ENCODE measurements around the gene FBLN1. TPM values are rescaled to one million over a fixed set of nuclear protein-coding genes. Genes with fewer than 3 reads are reported as not detected.

Gene FBLN1
- total RNA-seq, 2 donors from 2014 or later = 0.32 to 0.65 TPM

GRCh38 chr22:45504373-45505341 is 2.0 kb downstream of the FBLN1 start:
- H3K36me3 Mint-ChIP-seq (ENCODE audit: low read depth) = no peaks in the 10 kb centered on the region
- no peak for ATAC-seq (replicated peaks)
- no peaks in the 10 kb centered on the region for H3K9me3 Mint-ChIP-seq
- H3K27ac Mint-ChIP-seq = no peak overlapping the region
- peaks cover 35% of the 10 kb centered on the region for H3K27me3 Mint-ChIP-seq
- H3K4me3 Mint-ChIP-seq = no peak overlapping the region
- no peaks in the 10 kb centered on the region for H3K4me1 Mint-ChIP-seq

- H3K27me3 Mint-ChIP-seq = peaks cover 26% of the 10 kb centered on the region
- H3K27ac Mint-ChIP-seq = no peak overlapping the region
- no peaks in the 10 kb centered on the region for H3K9me3 Mint-ChIP-seq
- no peak overlapping the region for H3K4me3 Mint-ChIP-seq
- no peak for ATAC-seq (replicated peaks)
- H3K4me1 Mint-ChIP-seq = no peaks in the 10 kb centered on the region
- H3K36me3 Mint-ChIP-seq (ENCODE audit: low read depth) = no peaks in the 10 kb centered on the region
Observed at GRCh38 chr22:45505991-45506747, 3.5 kb downstream of the FBLN1 start.

- Mint-ChIP-seq H3K27me3 (peaks cover 22% of the 10 kb centered on the region), H3K4me1 (no peaks in the 10 kb centered on the region)
Observed at GRCh38 chr22:45506816-45507360, 4.2 kb downstream of the FBLN1 start.

GRCh38 chr22:45507798-45508197 is 5.1 kb downstream of the FBLN1 start:
- Mint-ChIP-seq H3K27me3 (peaks cover 21% of the 10 kb centered on the region), H3K27ac (no peak overlapping the region), H3K36me3 (ENCODE audit: low read depth) (no peaks in the 10 kb centered on the region), H3K9me3 (no peaks in the 10 kb centered on the region), H3K4me1 (no peaks in the 10 kb centered on the region), H3K4me3 (no peak overlapping the region)
- ATAC-seq (replicated peaks) = no peak

More at GRCh38 chr22:45506816-45507360, 4.2 kb downstream of the FBLN1 start:
- Mint-ChIP-seq H3K9me3 (no peaks in the 10 kb centered on the region), H3K27ac (no peak overlapping the region), H3K4me3 (no peak overlapping the region), H3K36me3 (ENCODE audit: low read depth) (no peaks in the 10 kb centered on the region)
- no peak for ATAC-seq (replicated peaks)

GRCh38 chr22:45508814-45509213 is 6.1 kb downstream of the FBLN1 start:
- Mint-ChIP-seq H3K36me3 (ENCODE audit: low read depth) (no peaks in the 10 kb centered on the region), H3K9me3 (no peaks in the 10 kb centered on the region), H3K27me3 (peaks cover 19% of the 10 kb centered on the region), H3K27ac (no peak overlapping the region), H3K4me1 (no peaks in the 10 kb centered on the region), H3K4me3 (no peak overlapping the region)
- no peak for ATAC-seq (replicated peaks)

- Mint-ChIP-seq H3K9me3 (no peaks in the 10 kb centered on the region), H3K4me1 (no peaks in the 10 kb centered on the region), H3K27ac (no peak overlapping the region), H3K27me3 (peaks cover 11% of the 10 kb centered on the region), H3K4me3 (no peak overlapping the region), H3K36me3 (ENCODE audit: low read depth) (no peaks in the 10 kb centered on the region)
- ATAC-seq (replicated peaks) = no peak
Observed at GRCh38 chr22:45510376-45511232, 7.9 kb downstream of the FBLN1 start.

GRCh38 chr22:45511847-45512261 is 9.2 kb downstream of the FBLN1 start:
- no peak for ATAC-seq (replicated peaks)
- Mint-ChIP-seq H3K36me3 (ENCODE audit: low read depth) (no peaks in the 10 kb centered on the region), H3K4me3 (no peak overlapping the region), H3K9me3 (no peaks in the 10 kb centered on the region), H3K27me3 (peaks cover 15% of the 10 kb centered on the region), H3K4me1 (no peaks in the 10 kb centered on the region), H3K27ac (no peak overlapping the region)

GRCh38 chr22:45512363-45512762 is 9.7 kb downstream of the FBLN1 start:
- no peak overlapping the region for H3K27ac Mint-ChIP-seq
- H3K4me3 Mint-ChIP-seq = no peak overlapping the region
- ATAC-seq (replicated peaks) = no peak
- peaks cover 15% of the 10 kb centered on the region for H3K27me3 Mint-ChIP-seq
- no peaks in the 10 kb centered on the region for H3K9me3 Mint-ChIP-seq
- H3K4me1 Mint-ChIP-seq = no peaks in the 10 kb centered on the region
- no peaks in the 10 kb centered on the region for H3K36me3 Mint-ChIP-seq (ENCODE audit: low read depth)

GRCh38 chr22:45515676-45516075 is 13.0 kb downstream of the FBLN1 start:
- no peak overlapping the region for H3K4me3 Mint-ChIP-seq
- ATAC-seq (replicated peaks) = no peak
- H3K27ac Mint-ChIP-seq = no peak overlapping the region
- no peaks in the 10 kb centered on the region for H3K9me3 Mint-ChIP-seq
- no peaks in the 10 kb centered on the region for H3K36me3 Mint-ChIP-seq (ENCODE audit: low read depth)
- H3K4me1 Mint-ChIP-seq = no peaks in the 10 kb centered on the region
- H3K27me3 Mint-ChIP-seq = peaks cover 15% of the 10 kb centered on the region

- H3K4me1 Mint-ChIP-seq = no peaks in the 10 kb centered on the region
- H3K27me3 Mint-ChIP-seq = peaks cover 15% of the 10 kb centered on the region
- ATAC-seq (replicated peaks) = no peak
- H3K27ac Mint-ChIP-seq = no peak overlapping the region
- H3K4me3 Mint-ChIP-seq = no peak overlapping the region
- H3K9me3 Mint-ChIP-seq = no peaks in the 10 kb centered on the region
- H3K36me3 Mint-ChIP-seq (ENCODE audit: low read depth) = no peaks in the 10 kb centered on the region
Observed at GRCh38 chr22:45516163-45516562, 13.5 kb downstream of the FBLN1 start.

GRCh38 chr22:45516923-45517675 is 14.4 kb downstream of the FBLN1 start:
- Mint-ChIP-seq H3K27me3 (peaks cover 15% of the 10 kb centered on the region), H3K36me3 (ENCODE audit: low read depth) (no peaks in the 10 kb centered on the region), H3K4me1 (no peaks in the 10 kb centered on the region), H3K27ac (no peak overlapping the region), H3K4me3 (no peak overlapping the region), H3K9me3 (no peaks in the 10 kb centered on the region)
- no peak for ATAC-seq (replicated peaks)

- Mint-ChIP-seq H3K4me3 (no peak overlapping the region), H3K36me3 (ENCODE audit: low read depth) (no peaks in the 10 kb centered on the region), H3K4me1 (no peaks in the 10 kb centered on the region), H3K27ac (no peak overlapping the region), H3K27me3 (peaks cover 20% of the 10 kb centered on the region), H3K9me3 (no peaks in the 10 kb centered on the region)
- ATAC-seq (replicated peaks) = no peak
Observed at GRCh38 chr22:45518136-45518535, 15.5 kb downstream of the FBLN1 start.

GRCh38 chr22:45518580-45518991 is 15.9 kb downstream of the FBLN1 start:
- H3K27me3 Mint-ChIP-seq = peaks cover 20% of the 10 kb centered on the region

More at GRCh38 chr22:45518580-45518991, 15.9 kb downstream of the FBLN1 start:
- H3K4me3 Mint-ChIP-seq = no peak overlapping the region
- no peak overlapping the region for H3K27ac Mint-ChIP-seq
- no peaks in the 10 kb centered on the region for H3K9me3 Mint-ChIP-seq
- H3K4me1 Mint-ChIP-seq = no peaks in the 10 kb centered on the region
- H3K36me3 Mint-ChIP-seq (ENCODE audit: low read depth) = no peaks in the 10 kb centered on the region
- no peak for ATAC-seq (replicated peaks)

Data from activated T-helper 17 cell treated with anti-CD3 and anti-CD28 coated beads, Interleukin-2, amount 50 U/mL, for 72 hours (primary cell).